ENCODE measurements around the gene RPS18. TPM values are rescaled to one million over a fixed set of nuclear protein-coding genes. Genes with fewer than 3 reads are reported as not detected.

Gene RPS18
- total and polyA plus RNA-seq, 2 of the 13 experiments (the other 11 are each of a cell fraction or from before 2014, with no cell fraction given) = 3,896 to 5,806 TPM

GRCh38 chr6:33313105-33313708 is 41.3 kb downstream of the RPS18 start (continued):
- TF ChIP-seq, protein P1, sequence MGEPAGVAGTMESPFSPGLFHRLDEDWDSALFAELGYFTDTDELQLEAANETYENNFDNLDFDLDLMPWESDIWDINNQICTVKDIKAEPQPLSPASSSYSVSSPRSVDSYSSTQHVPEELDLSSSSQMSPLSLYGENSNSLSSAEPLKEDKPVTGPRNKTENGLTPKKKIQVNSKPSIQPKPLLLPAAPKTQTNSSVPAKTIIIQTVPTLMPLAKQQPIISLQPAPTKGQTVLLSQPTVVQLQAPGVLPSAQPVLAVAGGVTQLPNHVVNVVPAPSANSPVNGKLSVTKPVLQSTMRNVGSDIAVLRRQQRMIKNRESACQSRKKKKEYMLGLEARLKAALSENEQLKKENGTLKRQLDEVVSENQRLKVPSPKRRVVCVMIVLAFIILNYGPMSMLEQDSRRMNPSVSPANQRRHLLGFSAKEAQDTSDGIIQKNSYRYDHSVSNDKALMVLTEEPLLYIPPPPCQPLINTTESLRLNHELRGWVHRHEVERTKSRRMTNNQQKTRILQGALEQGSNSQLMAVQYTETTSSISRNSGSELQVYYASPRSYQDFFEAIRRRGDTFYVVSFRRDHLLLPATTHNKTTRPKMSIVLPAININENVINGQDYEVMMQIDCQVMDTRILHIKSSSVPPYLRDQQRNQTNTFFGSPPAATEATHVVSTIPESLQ (CRISPR knock-in tag; conservative IDR thresholded peaks at IDR 0.05) = no peak
- TF ChIP-seq, protein P2, sequence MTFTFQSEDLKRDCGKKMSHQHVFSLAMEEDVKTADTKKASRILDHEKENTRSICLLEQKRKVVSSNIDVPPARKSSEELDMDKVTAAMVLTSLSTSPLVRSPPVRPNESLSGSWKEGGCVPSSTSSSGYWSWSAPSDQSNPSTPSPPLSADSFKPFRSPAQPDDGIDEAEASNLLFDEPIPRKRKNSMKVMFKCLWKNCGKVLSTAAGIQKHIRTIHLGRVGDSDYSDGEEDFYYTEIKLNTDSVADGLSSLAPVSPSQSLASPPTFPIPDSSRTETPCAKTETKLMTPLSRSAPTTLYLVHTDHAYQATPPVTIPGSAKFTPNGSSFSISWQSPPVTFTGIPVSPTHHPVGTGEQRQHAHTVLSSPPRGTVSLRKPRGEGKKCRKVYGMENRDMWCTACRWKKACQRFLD (CRISPR knock-in tag; IDR thresholded peaks at IDR 0.05; ENCODE audit: borderline replicate concordance) = no peak
- TF ChIP-seq KLF16 (CRISPR knock-in tag; IDR thresholded peaks at IDR 0.05) (no peak), GLMP (CRISPR knock-in tag; IDR thresholded peaks at IDR 0.05; ENCODE audit: borderline replicate concordance) (no peak), RBM39 (IDR thresholded peaks at IDR 0.05; ENCODE audit: low read depth, low read length, poor library complexity, severe bottlenecking) (no peak), HNRNPUL1 (IDR thresholded peaks at IDR 0.05; ENCODE audit: low read depth, low read length) (no peak), ASH2L (IDR thresholded peaks at IDR 0.05; ENCODE audit: insufficient read length, low read depth, low read length) (no peak), ZNF572 (CRISPR knock-in tag; IDR thresholded peaks at IDR 0.05) (no peak; the same call in none of the 2 replicates), GPN1 (CRISPR knock-in tag; IDR thresholded peaks at IDR 0.05; ENCODE audit: borderline replicate concordance) (no peak), SIN3A (IDR thresholded peaks at IDR 0.05; ENCODE audit: borderline replicate concordance, low read depth, low read length) (peak; percentile 52; the same call in 1 of the 2 replicates), EHMT2 (IDR thresholded peaks at IDR 0.05; ENCODE audit: borderline replicate concordance, low read depth, low read length) (no peak), ELK4 (CRISPR knock-in tag; IDR thresholded peaks at IDR 0.05; ENCODE audit: borderline replicate concordance) (no peak), MIER3 (CRISPR knock-in tag; IDR thresholded peaks at IDR 0.05; ENCODE audit: borderline replicate concordance) (no peak)
- TF ChIP-seq, protein P3, sequence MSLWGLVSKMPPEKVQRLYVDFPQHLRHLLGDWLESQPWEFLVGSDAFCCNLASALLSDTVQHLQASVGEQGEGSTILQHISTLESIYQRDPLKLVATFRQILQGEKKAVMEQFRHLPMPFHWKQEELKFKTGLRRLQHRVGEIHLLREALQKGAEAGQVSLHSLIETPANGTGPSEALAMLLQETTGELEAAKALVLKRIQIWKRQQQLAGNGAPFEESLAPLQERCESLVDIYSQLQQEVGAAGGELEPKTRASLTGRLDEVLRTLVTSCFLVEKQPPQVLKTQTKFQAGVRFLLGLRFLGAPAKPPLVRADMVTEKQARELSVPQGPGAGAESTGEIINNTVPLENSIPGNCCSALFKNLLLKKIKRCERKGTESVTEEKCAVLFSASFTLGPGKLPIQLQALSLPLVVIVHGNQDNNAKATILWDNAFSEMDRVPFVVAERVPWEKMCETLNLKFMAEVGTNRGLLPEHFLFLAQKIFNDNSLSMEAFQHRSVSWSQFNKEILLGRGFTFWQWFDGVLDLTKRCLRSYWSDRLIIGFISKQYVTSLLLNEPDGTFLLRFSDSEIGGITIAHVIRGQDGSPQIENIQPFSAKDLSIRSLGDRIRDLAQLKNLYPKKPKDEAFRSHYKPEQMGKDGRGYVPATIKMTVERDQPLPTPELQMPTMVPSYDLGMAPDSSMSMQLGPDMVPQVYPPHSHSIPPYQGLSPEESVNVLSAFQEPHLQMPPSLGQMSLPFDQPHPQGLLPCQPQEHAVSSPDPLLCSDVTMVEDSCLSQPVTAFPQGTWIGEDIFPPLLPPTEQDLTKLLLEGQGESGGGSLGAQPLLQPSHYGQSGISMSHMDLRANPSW (CRISPR knock-in tag; IDR thresholded peaks at IDR 0.05; ENCODE audit: borderline replicate concordance) = 0 out of 2 replicates have a peak, but pooled peaks have one; percentile 49
- TF ChIP-seq, protein P4, sequence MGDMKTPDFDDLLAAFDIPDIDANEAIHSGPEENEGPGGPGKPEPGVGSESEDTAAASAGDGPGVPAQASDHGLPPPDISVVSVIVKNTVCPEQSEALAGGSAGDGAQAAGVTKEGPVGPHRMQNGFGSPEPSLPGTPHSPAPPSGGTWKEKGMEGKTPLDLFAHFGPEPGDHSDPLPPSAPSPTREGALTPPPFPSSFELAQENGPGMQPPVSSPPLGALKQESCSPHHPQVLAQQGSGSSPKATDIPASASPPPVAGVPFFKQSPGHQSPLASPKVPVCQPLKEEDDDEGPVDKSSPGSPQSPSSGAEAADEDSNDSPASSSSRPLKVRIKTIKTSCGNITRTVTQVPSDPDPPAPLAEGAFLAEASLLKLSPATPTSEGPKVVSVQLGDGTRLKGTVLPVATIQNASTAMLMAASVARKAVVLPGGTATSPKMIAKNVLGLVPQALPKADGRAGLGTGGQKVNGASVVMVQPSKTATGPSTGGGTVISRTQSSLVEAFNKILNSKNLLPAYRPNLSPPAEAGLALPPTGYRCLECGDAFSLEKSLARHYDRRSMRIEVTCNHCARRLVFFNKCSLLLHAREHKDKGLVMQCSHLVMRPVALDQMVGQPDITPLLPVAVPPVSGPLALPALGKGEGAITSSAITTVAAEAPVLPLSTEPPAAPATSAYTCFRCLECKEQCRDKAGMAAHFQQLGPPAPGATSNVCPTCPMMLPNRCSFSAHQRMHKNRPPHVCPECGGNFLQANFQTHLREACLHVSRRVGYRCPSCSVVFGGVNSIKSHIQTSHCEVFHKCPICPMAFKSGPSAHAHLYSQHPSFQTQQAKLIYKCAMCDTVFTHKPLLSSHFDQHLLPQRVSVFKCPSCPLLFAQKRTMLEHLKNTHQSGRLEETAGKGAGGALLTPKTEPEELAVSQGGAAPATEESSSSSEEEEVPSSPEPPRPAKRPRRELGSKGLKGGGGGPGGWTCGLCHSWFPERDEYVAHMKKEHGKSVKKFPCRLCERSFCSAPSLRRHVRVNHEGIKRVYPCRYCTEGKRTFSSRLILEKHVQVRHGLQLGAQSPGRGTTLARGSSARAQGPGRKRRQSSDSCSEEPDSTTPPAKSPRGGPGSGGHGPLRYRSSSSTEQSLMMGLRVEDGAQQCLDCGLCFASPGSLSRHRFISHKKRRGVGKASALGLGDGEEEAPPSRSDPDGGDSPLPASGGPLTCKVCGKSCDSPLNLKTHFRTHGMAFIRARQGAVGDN (CRISPR knock-in tag; IDR thresholded peaks at IDR 0.05) = peak; percentile 47; the same call in 1 of the 2 replicates

All from HepG2 (cell line).